Measurements from ENCODE around the gene ROS1. TPM values are rescaled to one million over a fixed set of nuclear protein-coding genes. Genes with fewer than 3 reads are reported as not detected.

Gene ROS1
- total and polyA plus RNA-seq, 2 donors (not counting 1 experiment from before 2014, with no cell fraction given), result not detected

DNA sequence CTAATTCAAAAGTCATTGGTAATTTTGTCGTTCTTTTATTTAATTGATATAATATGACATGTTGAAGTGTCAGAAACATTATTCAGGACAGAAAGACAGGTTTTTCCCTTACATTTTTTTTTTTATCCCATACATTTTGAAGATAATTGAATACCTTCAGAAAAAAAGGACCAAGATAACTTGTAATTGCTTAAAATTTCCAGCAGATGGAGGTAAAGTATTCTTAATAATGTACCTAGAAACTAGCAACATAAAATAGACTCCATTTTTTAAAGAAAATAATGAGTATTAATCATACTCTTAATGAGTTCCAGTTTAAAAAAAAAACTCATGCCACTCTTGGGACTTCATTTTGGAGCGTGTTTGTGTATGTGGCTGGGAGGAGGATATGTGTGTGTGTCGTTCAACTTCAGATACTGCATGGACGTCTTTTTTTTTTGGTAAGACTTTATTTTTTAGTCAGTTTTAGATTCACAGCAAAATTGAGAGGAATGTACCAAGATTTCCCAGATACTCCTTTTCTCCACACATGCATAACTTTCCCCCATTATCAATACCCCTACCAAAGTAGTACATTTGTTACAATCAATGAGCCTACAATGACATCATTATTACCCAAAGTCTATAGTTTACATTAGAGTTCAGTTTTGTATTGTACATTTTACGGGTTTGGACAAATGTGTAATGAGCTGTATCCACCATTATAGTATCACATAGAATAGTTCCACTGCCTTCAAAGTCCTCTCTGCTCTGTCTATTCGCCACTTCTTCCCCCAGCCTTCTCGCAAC is 79.4 kb downstream of the ROS1 start:
- H3K27me3 ChIP-seq (replicated peaks in 1 of 4; ENCODE audit: control extremely low read depth in 1 of 4, control insufficient read depth in 3 of 4, insufficient read depth in 4 of 4, low read length in 3 of 4), result no peaks in the 10 kb centered on the region
- ChIA-PET POLR2A (no interaction called here), CTCF (interaction anchor here (0.6 to 1.5 kb wide), 6 partner anchors 26 to 1763 kb away, joined by 3 to 5 read pairs (median 4); no protein-coding TSS in a partner anchor)
- no peak for ATAC-seq (ENCODE audit: low read depth)
- H3K4me1 ChIP-seq (ENCODE audit: control insufficient read depth in 2 of 2, insufficient read depth in 2 of 2, low read length in 2 of 2), result no peaks in the 10 kb centered on the region
- no peaks in the 10 kb centered on the region for H4K20me1 ChIP-seq (ENCODE audit: control insufficient read depth, insufficient read depth, low read length, poor library complexity, severe bottlenecking)
- WGBS (ENCODE audit: insufficient coverage), result 100% methylated on average over 1 of the region's 7 CpGs
- H3K4me3 Mint-ChIP-seq, result no peak overlapping the region
- H3K79me2 ChIP-seq (ENCODE audit: control insufficient read depth, insufficient read depth, low read length), result no peaks in the 10 kb centered on the region
- no peak overlapping the region for H3K4me2 ChIP-seq (replicated peaks; ENCODE audit: low read depth, low read length, poor library complexity, severe bottlenecking)
- H3K36me3 ChIP-seq (replicated peaks in 1 of 2; ENCODE audit: control extremely low read depth in 1 of 2, control insufficient read depth in 1 of 2, extremely low read depth in 1 of 2, insufficient read depth in 2 of 2, low read length in 1 of 2), result no peaks in the 10 kb centered on the region
- H3K9me3 Mint-ChIP-seq (ENCODE audit: insufficient read depth), result no peaks in the 10 kb centered on the region
- no peak overlapping the region for H3K9ac ChIP-seq (ENCODE audit: low read length)
- no peak overlapping the region for H3K27ac Mint-ChIP-seq
- H3K9me3 ChIP-seq (ENCODE audit: control extremely low read depth in 1 of 3, control insufficient read depth in 2 of 3, insufficient read depth in 1 of 3, low read length in 2 of 3), result no peaks in the 10 kb centered on the region
- TF ChIP-seq CTCF (IDR thresholded peaks at IDR 0.05) (peak; percentile 85), EZH2 (IDR thresholded peaks at IDR 0.05; ENCODE audit: borderline replicate concordance, insufficient read depth, low read depth, low read length, poor library complexity, severe bottlenecking) (no peak)
- peak; percentile 20 for DNase-seq
- H2AFZ ChIP-seq (ENCODE audit: insufficient read depth, low read depth, low read length, poor library complexity, severe bottlenecking), result no peak overlapping the region
- no peak overlapping the region for H3K27ac ChIP-seq (ENCODE audit: low read length in 2 of 2)
- H3K4me3 ChIP-seq (ENCODE audit: control extremely low read depth in 1 of 5, extremely low read depth in 1 of 5, insufficient read depth in 1 of 5, low read depth in 2 of 5, low read length in 4 of 5), result no peak overlapping the region
- H3K27me3 Mint-ChIP-seq, result peaks cover 8% of the 10 kb centered on the region
- intact Hi-C loops (cut with micrococcal nuclease), result loop anchor here (1.0 to 2.0 kb wide), 3 partner anchors 210 to 1764 kb away; partner anchors contain the start of gene NUS1
- no peaks in the 10 kb centered on the region for H3K4me1 Mint-ChIP-seq

DNA sequence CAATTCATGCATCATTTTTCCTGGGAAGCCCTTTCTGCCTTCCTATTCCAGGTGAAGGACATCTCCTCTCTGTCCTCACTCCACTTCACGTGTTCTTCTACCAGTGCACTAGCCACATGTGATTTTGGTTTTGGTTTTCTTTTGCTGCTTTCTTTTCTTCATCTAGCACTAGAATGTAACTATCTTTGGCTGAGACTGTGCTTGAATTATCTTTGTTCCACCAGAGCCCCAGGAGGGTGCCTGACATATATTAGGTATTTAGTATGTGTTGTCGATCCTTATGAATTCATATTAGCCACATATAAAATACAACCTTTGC is 80.5 kb downstream of the ROS1 start:
- H3K9ac ChIP-seq (ENCODE audit: low read length), result no peak overlapping the region
- H2AFZ ChIP-seq (ENCODE audit: insufficient read depth, low read depth, low read length, poor library complexity, severe bottlenecking), result no peak overlapping the region
- no peaks in the 10 kb centered on the region for H3K9me3 ChIP-seq (ENCODE audit: control extremely low read depth in 1 of 3, control insufficient read depth in 2 of 3, insufficient read depth in 1 of 3, low read length in 2 of 3)
- TF ChIP-seq EZH2 (IDR thresholded peaks at IDR 0.05; ENCODE audit: borderline replicate concordance, insufficient read depth, low read depth, low read length, poor library complexity, severe bottlenecking) (no peak), CTCF (IDR thresholded peaks at IDR 0.05) (no peak)
- ChIA-PET POLR2A (no interaction called here), CTCF (interaction anchor here (0.6 to 1.2 kb wide), 5 partner anchors 9 to 1764 kb away, joined by 3 to 4 read pairs (median 3); no protein-coding TSS in a partner anchor)
- no peaks in the 10 kb centered on the region for H3K4me1 ChIP-seq (ENCODE audit: control insufficient read depth in 2 of 2, insufficient read depth in 2 of 2, low read length in 2 of 2)
- H3K4me2 ChIP-seq (replicated peaks; ENCODE audit: low read depth, low read length, poor library complexity, severe bottlenecking), result no peak overlapping the region
- ATAC-seq (ENCODE audit: low read depth) (no peak), DNase-seq (no peak)
- H3K4me3 ChIP-seq (ENCODE audit: control extremely low read depth in 1 of 5, extremely low read depth in 1 of 5, insufficient read depth in 1 of 5, low read depth in 2 of 5, low read length in 4 of 5), result no peak overlapping the region
- H3K27me3 ChIP-seq (replicated peaks in 1 of 4; ENCODE audit: control extremely low read depth in 1 of 4, control insufficient read depth in 3 of 4, insufficient read depth in 4 of 4, low read length in 3 of 4), result no peaks in the 10 kb centered on the region
- H3K79me2 ChIP-seq (ENCODE audit: control insufficient read depth, insufficient read depth, low read length), result no peaks in the 10 kb centered on the region
- Mint-ChIP-seq H3K27ac (no peak overlapping the region), H3K4me3 (no peak overlapping the region), H3K9me3 (ENCODE audit: insufficient read depth) (no peaks in the 10 kb centered on the region), H3K27me3 (peaks cover 3% of the 10 kb centered on the region), H3K4me1 (no peaks in the 10 kb centered on the region)
- intact Hi-C loops (cut with micrococcal nuclease), result no loop called here
- no peaks in the 10 kb centered on the region for H4K20me1 ChIP-seq (ENCODE audit: control insufficient read depth, insufficient read depth, low read length, poor library complexity, severe bottlenecking)
- H3K27ac ChIP-seq (ENCODE audit: low read length in 2 of 2), result no peak overlapping the region
- WGBS (ENCODE audit: insufficient coverage), result no CpG with 5 or more reads among the region's 2 CpGs
- H3K36me3 ChIP-seq (replicated peaks in 1 of 2; ENCODE audit: control extremely low read depth in 1 of 2, control insufficient read depth in 1 of 2, extremely low read depth in 1 of 2, insufficient read depth in 2 of 2, low read length in 1 of 2), result no peaks in the 10 kb centered on the region

Measured in B cell (primary cell).